DND-41 (cell line): ENCODE data around the gene TWSG1.

Experiments used
- ATAC-seq: fragments of 200-7000 bp; cut with Tn5 transposase; 3 replicates; pipeline ENCODE4 v1.9.1; 2021; ENCODE audit warnings: low read depth; ENCODE audit not compliant: insufficient read depth
- DNase-seq: peaks from one replicate; pipeline ENCODE4 v3.0.0-alpha.2; 2020
- H2AFZ ChIP-seq: 2 replicates; pipeline ENCODE4 v1.6.0; 2012; ENCODE audit warnings: low read depth, low read length
- H3K27ac ChIP-seq: 2 replicates; pipeline ENCODE4 v1.5.1; 2012; ENCODE audit warnings: low read length, inconsistent platforms
- H3K27me3 ChIP-seq: fragments of 200-600 bp; sonication (generic); 2 replicates; pipeline ENCODE4 v1.6.0; 2012; ENCODE audit warnings: low read length, mild to moderate bottlenecking, inconsistent platforms; ENCODE audit not compliant: insufficient read depth, poor library complexity
- H3K36me3 ChIP-seq: 2 replicates; pipeline ENCODE4 v1.5.1; 2012; ENCODE audit warnings: low read length, inconsistent platforms; ENCODE audit not compliant: insufficient read depth
- H3K4me1 ChIP-seq: 2 replicates; pipeline ENCODE4 v1.5.1; 2012; ENCODE audit warnings: mild to moderate bottlenecking, low read length; ENCODE audit not compliant: insufficient read depth
- H3K4me2 ChIP-seq: 2 replicates; pipeline ENCODE4 v1.6.0; 2012; ENCODE audit warnings: mild to moderate bottlenecking, moderate library complexity, low read length, inconsistent platforms; ENCODE audit not compliant: insufficient read depth
- H3K4me3 ChIP-seq, 2 experiments: fragments of 200-600 bp in 1 of 2; shearing (Covaris generic) in 1 of 2; 2 replicates each; pipeline ENCODE4 v1.5.1; 2012 to 2016; ENCODE audit warnings: inconsistent platforms in 2 of 2, low read length in 2 of 2, mild to moderate bottlenecking in 2 of 2, low read depth in 1 of 2, moderate library complexity in 1 of 2
- H3K79me2 ChIP-seq: 2 replicates; pipeline ENCODE4 v1.6.0; 2012; ENCODE audit warnings: low read length, inconsistent platforms; ENCODE audit not compliant: insufficient read depth
- H3K9ac ChIP-seq: 2 replicates; pipeline ENCODE4 v1.6.0; 2012; ENCODE audit warnings: low read depth, mild to moderate bottlenecking, inconsistent platforms, low read length, moderate library complexity
- H3K9me3 ChIP-seq: 2 replicates; pipeline ENCODE4 v1.5.1; 2012; ENCODE audit warnings: low read length, moderate library complexity, mild to moderate bottlenecking, inconsistent platforms; ENCODE audit not compliant: insufficient read depth, severe bottlenecking
- H4K20me1 ChIP-seq: 2 replicates; pipeline ENCODE4 v1.6.0; 2012; ENCODE audit warnings: low read length; ENCODE audit not compliant: insufficient read depth
- CTCF ChIP-seq: IDR thresholded peaks from 2 replicates; pipeline ENCODE4 v1.5.1; 2012; ENCODE audit warnings: borderline replicate concordance, low read length, moderate library complexity, mild to moderate bottlenecking; ENCODE audit not compliant: poor library complexity, severe bottlenecking; ENCODE audit errors: extremely low read depth
- EZH2 ChIP-seq: IDR thresholded peaks from 3 replicates; pipeline ENCODE4 v1.6.1; 2012; ENCODE audit warnings: borderline replicate concordance, low read depth, mild to moderate bottlenecking, moderate library complexity, low read length, inconsistent platforms; ENCODE audit not compliant: severe bottlenecking

The TWSG1 gene

GRCh38 chr18:9437672-9438071, 103.1 kb downstream of the TWSG1 start:
- Histone ChIP-seq H4K20me1 (no peaks in the 10 kb centered on the region), H3K4me2 (no peak overlapping the region), H3K27me3 (no peaks in the 10 kb centered on the region), H3K4me3 (no peak overlapping the region), H3K36me3 (no peaks in the 10 kb centered on the region), H3K4me1 (no peaks in the 10 kb centered on the region), H3K9ac (no peak overlapping the region), H3K9me3 (no peaks in the 10 kb centered on the region), H3K79me2 (no peaks in the 10 kb centered on the region), H2AFZ (no peak overlapping the region), H3K27ac (no peak overlapping the region)
- DNase-seq: no peak
- ATAC-seq: no peak
- no peak for TF ChIP-seq CTCF
- no peak for TF ChIP-seq EZH2

- no peak overlapping the region for H3K27ac ChIP-seq
- H4K20me1 ChIP-seq: no peaks in the 10 kb centered on the region
- H3K4me1 ChIP-seq: no peaks in the 10 kb centered on the region
- no peak overlapping the region for H3K4me2 ChIP-seq
- H2AFZ ChIP-seq: no peak overlapping the region
- H3K9ac ChIP-seq: no peak overlapping the region
- ATAC-seq (no peak), DNase-seq (no peak)
- H3K79me2 ChIP-seq: no peaks in the 10 kb centered on the region
- H3K9me3 ChIP-seq: peaks cover 1% of the 10 kb centered on the region
- H3K27me3 ChIP-seq: no peaks in the 10 kb centered on the region
- TF ChIP-seq CTCF (no peak), EZH2 (no peak)
- H3K36me3 ChIP-seq: no peaks in the 10 kb centered on the region
- H3K4me3 ChIP-seq: no peak overlapping the region
Observed at GRCh38 chr18:9441061-9441460, 106.5 kb downstream of the TWSG1 start.

- ATAC-seq: no peak
- no peak for TF ChIP-seq EZH2
- no peak for TF ChIP-seq CTCF
- no peaks in the 10 kb centered on the region for H3K4me1 ChIP-seq
Observed at GRCh38 chr18:9444549-9444948, 110.0 kb downstream of the TWSG1 start.

GRCh38 chr18:9446839-9447238, 112.3 kb downstream of the TWSG1 start:
- no peak overlapping the region for H3K9ac ChIP-seq
- TF ChIP-seq CTCF (no peak), EZH2 (no peak)
- H3K4me3 ChIP-seq: no peak overlapping the region
- H3K4me1 ChIP-seq: no peaks in the 10 kb centered on the region
- H3K27me3 ChIP-seq: peaks cover 7% of the 10 kb centered on the region
- H3K27ac ChIP-seq: no peak overlapping the region
- peaks cover 11% of the 10 kb centered on the region for H3K9me3 ChIP-seq
- no peak for ATAC-seq
- no peaks in the 10 kb centered on the region for H4K20me1 ChIP-seq
- no peak for DNase-seq
- H2AFZ ChIP-seq: no peak overlapping the region
- H3K36me3 ChIP-seq: no peaks in the 10 kb centered on the region
- H3K4me2 ChIP-seq: no peak overlapping the region
- H3K79me2 ChIP-seq: no peaks in the 10 kb centered on the region

More at GRCh38 chr18:9444549-9444948, 110.0 kb downstream of the TWSG1 start:
- Histone ChIP-seq H3K9me3 (peaks cover 11% of the 10 kb centered on the region), H3K4me3 (no peak overlapping the region), H4K20me1 (no peaks in the 10 kb centered on the region), H3K27me3 (peaks cover 2% of the 10 kb centered on the region), H3K4me2 (no peak overlapping the region), H2AFZ (no peak overlapping the region), H3K36me3 (no peaks in the 10 kb centered on the region), H3K27ac (no peak overlapping the region), H3K79me2 (no peaks in the 10 kb centered on the region), H3K9ac (no peak overlapping the region)
- DNase-seq: no peak
